GM21619 (cell line): ENCODE data around the gene TCEA2.

ENCODE experiments used
- ATAC-seq: cut with Tn5 transposase; IDR thresholded peaks from one replicate; pipeline ENCODE4 v1.9.1; 2021; ENCODE audit not compliant: unreplicated experiment

The TCEA2 gene

GRCh38 chr20:64062596-64063388 lies at the start of gene TCEA2:
TCEA2 (plus strand) TSS chr20:64063198; CDS start chr20:64063313, 115 bp downstream.
- peak; percentile 82 for ATAC-seq

DNA sequence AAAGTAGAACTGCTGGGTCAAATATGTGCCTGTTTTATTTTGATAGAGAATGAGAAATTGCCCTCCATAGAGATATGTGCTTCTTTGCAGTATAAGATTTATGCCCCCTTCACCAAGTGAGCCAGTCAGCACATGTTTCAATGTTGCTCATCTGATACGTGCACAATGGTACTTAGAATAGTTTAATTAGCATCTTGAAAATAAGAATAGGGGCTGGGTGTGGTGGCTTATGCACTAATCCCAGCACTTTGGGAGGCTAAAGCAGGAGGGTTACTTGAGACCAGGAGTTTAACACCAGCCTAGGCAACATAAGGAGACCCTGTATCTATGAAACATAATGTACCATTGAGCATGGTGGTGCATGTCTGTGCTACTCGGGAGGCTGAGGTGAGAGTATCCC lies 47.4 kb upstream of the TCEA2 start:
- ATAC-seq: no peak

DNA sequence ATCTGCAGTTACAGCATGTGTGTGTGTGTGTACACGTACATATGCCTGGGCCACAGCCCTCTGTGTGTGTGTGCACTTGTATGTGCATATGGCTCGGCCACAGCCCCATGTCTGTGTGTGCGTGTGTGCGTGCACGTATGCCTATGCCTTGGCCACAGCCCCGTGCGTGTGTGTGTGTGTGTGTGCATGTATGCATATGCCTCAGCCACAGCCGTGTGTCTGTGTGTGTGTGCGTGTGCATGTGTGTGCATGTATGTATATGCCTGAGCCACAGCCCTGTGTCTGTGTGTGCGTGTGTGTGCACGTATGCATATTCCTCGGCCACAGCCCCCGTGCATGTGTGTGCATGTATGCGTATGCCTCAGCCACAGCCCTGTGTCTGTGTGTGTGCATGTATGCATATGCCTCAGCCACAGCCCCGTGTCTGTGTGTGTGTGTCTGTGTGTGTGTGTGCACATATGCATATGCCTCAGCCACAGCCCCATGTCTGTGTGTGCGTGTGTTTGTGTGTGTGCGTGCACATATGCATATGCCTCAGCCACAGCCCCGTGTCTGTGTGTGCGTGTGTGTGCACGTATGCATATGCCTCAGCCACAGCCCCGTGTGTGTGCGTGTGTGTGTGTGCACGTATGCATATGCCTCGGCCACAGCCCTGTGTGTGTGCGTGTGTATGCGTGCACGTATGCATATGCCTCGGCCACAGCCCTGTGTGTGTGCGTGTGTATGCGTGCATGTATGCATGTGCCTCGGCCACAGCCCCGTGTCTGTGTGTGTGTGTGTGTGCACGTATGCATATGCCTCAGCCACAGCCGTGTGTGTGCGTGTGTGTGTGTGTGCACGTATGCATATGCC lies 41.6 kb upstream of the TCEA2 start:
- ATAC-seq: no peak

DNA sequence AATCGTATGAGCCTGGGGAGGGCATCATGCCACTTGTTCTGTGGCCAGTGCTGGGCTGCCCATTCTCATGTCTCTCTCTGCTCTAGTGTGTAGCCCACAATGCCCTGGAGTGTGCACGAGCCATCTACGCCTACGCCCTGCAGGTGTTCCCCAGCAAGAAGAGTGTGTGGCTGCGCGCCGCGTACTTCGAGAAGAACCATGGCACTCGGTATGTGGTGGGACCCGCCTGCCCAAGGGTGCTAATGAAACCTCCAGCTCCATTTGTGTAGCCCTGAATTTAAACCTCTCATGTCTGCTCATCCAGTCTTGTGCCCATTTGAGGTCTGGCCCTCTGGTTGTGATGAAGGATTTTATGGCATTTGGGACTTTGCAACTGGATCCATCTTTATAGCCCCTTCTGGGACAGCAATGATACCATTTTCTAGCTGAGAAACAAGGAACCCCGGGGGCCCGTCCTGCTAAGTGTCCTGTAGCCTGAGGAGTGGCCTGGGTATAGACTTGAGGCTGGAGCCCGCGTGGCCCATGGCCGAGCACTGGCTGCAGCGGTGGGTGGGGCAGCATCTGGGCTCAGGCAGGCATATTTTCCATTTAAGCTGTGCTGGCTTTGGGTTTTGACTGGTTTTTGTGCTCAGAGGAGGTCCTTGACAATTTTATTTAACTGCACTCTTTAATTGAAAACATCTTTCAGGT lies 40.2 kb upstream of the TCEA2 start:
- ATAC-seq: no peak

- ATAC-seq: no peak
These were observed 39.4 kb upstream of the TCEA2 start for GRCh38 chr20:64023361-64024140.

DNA sequence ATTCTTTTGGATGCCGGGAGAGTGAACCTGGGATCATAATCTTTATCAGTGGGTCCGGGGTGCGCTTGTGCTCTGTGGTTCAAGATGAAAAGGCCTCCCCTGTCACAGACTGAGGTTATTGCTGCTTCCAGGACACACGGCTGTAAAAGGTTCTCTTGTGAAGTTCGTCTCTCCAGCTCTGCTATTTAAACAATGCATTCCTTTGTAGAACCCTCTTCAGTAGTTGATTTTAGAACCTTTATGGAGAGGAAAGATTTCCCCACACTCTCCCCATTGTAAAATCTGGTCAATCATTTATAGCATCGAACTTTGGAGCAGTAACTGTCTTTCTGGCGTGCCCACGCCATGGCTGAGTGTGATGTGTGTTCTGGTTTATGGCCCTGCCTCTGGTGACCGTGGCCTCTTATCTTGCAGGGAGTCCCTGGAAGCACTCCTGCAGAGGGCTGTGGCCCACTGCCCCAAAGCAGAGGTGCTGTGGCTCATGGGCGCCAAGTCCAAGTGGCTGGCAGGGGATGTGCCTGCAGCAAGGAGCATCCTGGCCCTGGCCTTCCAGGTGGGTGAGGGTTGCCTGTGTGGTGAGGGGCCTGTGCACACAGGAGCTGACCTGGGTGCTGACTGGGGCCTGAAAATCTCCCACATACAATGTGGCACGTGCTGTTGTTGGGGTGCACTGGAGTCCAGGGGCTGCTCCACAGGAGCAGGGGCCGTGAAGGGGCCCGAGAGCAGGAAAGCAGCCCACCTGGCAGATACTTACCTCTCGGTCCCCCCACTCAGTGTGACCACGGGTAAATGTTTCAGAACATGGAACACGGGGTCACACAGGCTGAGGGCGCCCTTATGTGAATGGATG lies 38.6 kb upstream of the TCEA2 start:
- no peak for ATAC-seq

GRCh38 chr20:64025101-64025825 lies 37.7 kb upstream of the TCEA2 start:
- no peak for ATAC-seq

- ATAC-seq: no peak
These were observed 37.1 kb upstream of the TCEA2 start for GRCh38 chr20:64025826-64026412.

GRCh38 chr20:64027981-64028685 lies 34.9 kb upstream of the TCEA2 start:
- ATAC-seq: no peak

- ATAC-seq: no peak
These were observed 33.5 kb upstream of the TCEA2 start for GRCh38 chr20:64029293-64030117.

GRCh38 chr20:64030371-64031134 lies 32.4 kb upstream of the TCEA2 start:
- no peak for ATAC-seq

GRCh38 chr20:64031822-64032314 lies 31.1 kb upstream of the TCEA2 start:
- no peak for ATAC-seq

GRCh38 chr20:64032706-64033624 lies 30.0 kb upstream of the TCEA2 start:
- no peak for ATAC-seq

DNA sequence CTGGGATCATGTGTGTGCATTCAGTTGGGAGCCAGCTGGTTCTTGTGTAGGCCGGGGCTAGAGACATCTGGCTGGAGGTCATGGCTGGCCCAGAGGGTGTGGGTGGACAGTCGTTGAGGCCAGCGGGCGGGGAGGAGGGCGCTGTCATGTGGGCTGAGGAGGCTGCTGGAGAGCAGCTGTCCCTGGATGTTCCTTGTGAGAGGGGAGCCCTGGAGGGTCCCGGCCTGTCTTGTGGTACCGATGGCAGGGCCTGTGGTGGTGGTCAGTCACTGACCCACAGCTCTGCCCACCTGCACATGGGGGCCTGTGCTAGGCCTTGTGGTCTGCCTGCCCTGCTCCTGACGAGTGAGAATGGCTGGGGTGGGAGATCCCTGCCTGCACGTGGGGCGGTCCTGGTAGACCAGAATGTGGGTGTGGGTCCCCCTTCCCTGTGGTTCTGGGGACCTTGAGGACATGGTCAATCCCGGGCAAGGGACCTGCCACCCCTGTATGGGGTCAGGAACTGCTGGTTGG lies 29.0 kb upstream of the TCEA2 start:
- ATAC-seq: no peak
